BLaER1 (cell line): ENCODE measurements around the gene TRIM52.
"Not testable (repeated sequence)": the region's sequence is repeated elsewhere in the genome, so short reads cannot be mapped to it uniquely, and the experiment has no call there.

Experiments used
- H3K27ac ChIP-seq: shearing (Covaris generic); formaldehyde crosslinking; 2 replicates; pipeline ENCODE4 v1.8.1; 2022
- H3K27me3 ChIP-seq: shearing (Covaris generic); formaldehyde crosslinking; 2 replicates; pipeline ENCODE4 v1.8.1; 2022
- H3K36me3 ChIP-seq: shearing (Covaris generic); formaldehyde crosslinking; 2 replicates; pipeline ENCODE4 v1.8.1; 2022
- H3K4me1 ChIP-seq: shearing (Covaris generic); formaldehyde crosslinking; 2 replicates; pipeline ENCODE4 v1.8.1; 2022
- H3K4me2 ChIP-seq: shearing (Covaris generic); formaldehyde crosslinking; 2 replicates; pipeline ENCODE4 v1.8.1; 2022
- H3K4me3 ChIP-seq: shearing (Covaris generic); formaldehyde crosslinking; 2 replicates; pipeline ENCODE4 v1.8.1; 2022
- H3K9ac ChIP-seq: shearing (Covaris generic); formaldehyde crosslinking; 2 replicates; pipeline ENCODE4 v1.8.1; 2022
- H3K9me3 ChIP-seq: shearing (Covaris generic); formaldehyde crosslinking; 2 replicates; pipeline ENCODE4 v1.8.1; 2022
- H4K20me1 ChIP-seq: shearing (Covaris generic); formaldehyde crosslinking; 2 replicates; pipeline ENCODE4 v1.8.1; 2022
- Cebpa-rat ChIP-seq: shearing (Covaris generic); IDR thresholded peaks from 2 replicates; pipeline ENCODE4 v1.8.1; 2022

The TRIM52 gene

GRCh38 chr5:181217111-181217802 lies 43.7 kb downstream of the TRIM52 start:
- no peak for TF ChIP-seq Cebpa-rat

DNA sequence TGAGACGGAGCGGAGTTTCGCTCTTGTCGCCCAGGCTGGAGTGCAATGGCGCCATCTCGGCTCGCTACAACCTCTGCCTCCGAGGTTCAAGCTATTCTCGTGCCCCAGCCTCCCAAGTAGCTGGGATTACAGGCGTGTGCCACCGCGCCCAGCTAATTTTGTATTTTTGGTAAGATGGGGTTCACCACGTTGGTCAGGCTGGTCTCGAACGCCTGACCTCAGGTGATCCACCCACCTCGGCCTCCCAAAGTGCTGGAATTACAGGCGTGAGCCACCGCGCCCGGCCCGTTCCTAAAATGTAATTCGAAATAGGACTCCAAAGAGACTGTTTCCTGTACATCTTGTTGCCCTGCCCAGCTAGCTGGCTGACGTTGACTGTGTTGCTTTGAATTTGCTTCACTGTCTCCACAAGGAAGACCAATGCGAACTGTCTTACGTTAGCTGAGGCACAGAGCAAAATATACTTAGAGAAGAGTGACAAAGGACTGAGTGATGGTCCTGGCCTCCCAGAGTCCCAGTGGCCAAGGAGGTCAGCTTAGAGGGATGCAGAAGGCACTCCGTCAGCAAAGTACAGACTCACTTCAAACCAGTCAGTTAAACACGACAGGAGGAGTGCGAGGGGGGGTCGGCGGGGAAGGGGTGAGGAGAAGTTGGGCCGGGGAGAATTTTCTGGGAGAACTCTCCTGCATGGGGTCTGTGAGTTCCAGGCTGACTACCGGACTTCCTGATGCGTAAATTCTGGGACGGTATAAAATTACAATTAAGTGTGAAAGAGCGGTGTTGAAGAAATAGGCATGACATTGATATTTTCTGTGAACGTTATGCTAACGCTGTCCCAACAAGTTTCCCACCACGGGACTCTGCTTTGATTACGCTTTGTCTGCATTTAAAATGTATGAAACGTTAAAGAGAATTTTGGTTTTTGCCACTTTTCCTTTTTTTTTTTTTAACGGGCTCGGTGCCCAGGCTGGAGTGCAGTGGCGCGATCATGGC lies 44.6 kb downstream of the TRIM52 start:
- Histone ChIP-seq H3K27ac (no peak overlapping the region), H3K9ac (peak overlapping the region; percentile 32; the same call in 1 of the 2 replicates), H3K4me2 (peak overlapping the region; percentile 94), H4K20me1 (no peaks in the 10 kb centered on the region), H3K4me1 (peaks cover 29% of the 10 kb centered on the region), H3K9me3 (no peaks in the 10 kb centered on the region), H3K4me3 (peak overlapping the region; percentile 71), H3K36me3 (no peaks in the 10 kb centered on the region), H3K27me3 (peaks cover 23% of the 10 kb centered on the region)
- TF ChIP-seq Cebpa-rat = no peak

More at GRCh38 chr5:181217111-181217802, 43.7 kb downstream of the TRIM52 start:
- Histone ChIP-seq H3K27ac (no peak overlapping the region), H3K27me3 (peaks cover 23% of the 10 kb centered on the region), H3K36me3 (no peaks in the 10 kb centered on the region), H3K4me1 (peaks cover 37% of the 10 kb centered on the region), H3K4me2 (peak overlapping the region; percentile 94), H3K9me3 (no peaks in the 10 kb centered on the region), H4K20me1 (no peaks in the 10 kb centered on the region), H3K4me3 (peak overlapping the region; percentile 71), H3K9ac (peak overlapping the region; percentile 72)

GRCh38 chr5:181214249-181214648 lies 46.7 kb downstream of the TRIM52 start:
- H3K4me1 ChIP-seq = peaks cover 36% of the 10 kb centered on the region

GRCh38 chr5:181212934-181213333 lies 48.0 kb downstream of the TRIM52 start:
- Histone ChIP-seq H3K27me3 (peaks cover 22% of the 10 kb centered on the region), H3K9ac (no peak overlapping the region), H3K4me2 (no peak overlapping the region), H4K20me1 (no peaks in the 10 kb centered on the region), H3K9me3 (no peaks in the 10 kb centered on the region), H3K36me3 (no peaks in the 10 kb centered on the region), H3K4me1 (peaks cover 28% of the 10 kb centered on the region), H3K27ac (no peak overlapping the region), H3K4me3 (no peak overlapping the region)
- TF ChIP-seq Cebpa-rat = no peak

More at GRCh38 chr5:181214249-181214648, 46.7 kb downstream of the TRIM52 start:
- H3K4me3 ChIP-seq, H3K27ac ChIP-seq, H4K20me1 ChIP-seq, H3K36me3 ChIP-seq, H3K9ac ChIP-seq, H3K4me2 ChIP-seq, H3K9me3 ChIP-seq: not testable (repeated sequence)
- peaks cover 23% of the 10 kb centered on the region for H3K27me3 ChIP-seq

- Histone ChIP-seq H3K9me3 (no peaks in the 10 kb centered on the region), H3K27ac (no peak overlapping the region), H3K4me1 (peaks cover 20% of the 10 kb centered on the region), H4K20me1 (no peaks in the 10 kb centered on the region), H3K36me3 (no peaks in the 10 kb centered on the region), H3K9ac (no peak overlapping the region), H3K4me2 (no peak overlapping the region), H3K4me3 (no peak overlapping the region), H3K27me3 (peaks cover 21% of the 10 kb centered on the region)
- TF ChIP-seq Cebpa-rat = no peak
Observed at GRCh38 chr5:181212080-181212479, 48.9 kb downstream of the TRIM52 start.

GRCh38 chr5:181211208-181211607 lies 49.7 kb downstream of the TRIM52 start:
- Histone ChIP-seq H3K27ac (no peak overlapping the region), H4K20me1 (peaks cover 3% of the 10 kb centered on the region), H3K27me3 (peaks cover 22% of the 10 kb centered on the region), H3K4me1 (peaks cover 17% of the 10 kb centered on the region), H3K4me3 (no peak overlapping the region), H3K4me2 (no peak overlapping the region), H3K9me3 (no peaks in the 10 kb centered on the region), H3K36me3 (no peaks in the 10 kb centered on the region), H3K9ac (no peak overlapping the region)
- no peak for TF ChIP-seq Cebpa-rat

DNA sequence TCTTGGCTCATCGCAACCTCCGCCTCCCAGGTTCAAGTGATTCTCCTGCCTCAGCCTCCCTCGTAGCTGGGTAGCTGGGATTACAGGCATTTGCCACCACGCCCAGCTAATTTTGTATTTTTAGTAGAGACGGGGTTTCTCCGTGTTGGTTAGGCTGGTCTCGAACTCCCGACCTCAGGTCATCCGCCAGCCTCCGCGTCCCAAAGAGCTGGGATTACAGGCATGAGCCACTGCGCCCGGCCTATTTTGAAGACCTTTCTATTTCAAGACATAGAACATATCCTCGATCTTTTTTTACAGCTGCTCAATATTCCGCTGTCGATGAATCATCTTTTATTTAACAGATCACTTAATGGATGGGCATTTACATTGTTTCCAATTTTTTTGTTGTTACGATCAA lies 50.2 kb downstream of the TRIM52 start:
- H3K27ac ChIP-seq, H3K4me2 ChIP-seq, H3K36me3 ChIP-seq, H3K4me3 ChIP-seq, H4K20me1 ChIP-seq, H3K9me3 ChIP-seq, H3K9ac ChIP-seq: not testable (repeated sequence)
- peaks cover 22% of the 10 kb centered on the region for H3K27me3 ChIP-seq
- peaks cover 18% of the 10 kb centered on the region for H3K4me1 ChIP-seq

DNA sequence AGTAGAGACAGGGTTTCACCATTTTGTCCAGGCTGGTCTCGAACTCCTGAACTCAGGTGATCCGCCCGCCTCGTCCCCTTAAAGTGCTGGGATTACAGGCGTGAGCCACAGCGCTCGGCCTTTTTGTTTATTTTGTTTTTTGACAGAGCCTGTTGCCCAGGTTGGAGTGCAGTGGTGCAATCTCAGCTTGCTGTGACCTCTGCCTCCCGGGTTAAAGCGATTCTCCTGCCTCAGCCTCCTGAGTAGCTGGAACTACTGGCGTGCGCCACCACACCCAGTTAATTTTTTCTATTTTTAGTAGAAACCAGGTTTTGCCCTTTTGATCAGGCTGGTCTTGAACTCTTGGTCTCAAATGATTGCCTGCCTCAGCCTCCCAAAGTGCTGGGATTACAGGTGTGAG lies 50.8 kb downstream of the TRIM52 start:
- not testable (repeated sequence) for H3K27ac ChIP-seq, H3K4me2 ChIP-seq, H3K9ac ChIP-seq, H3K9me3 ChIP-seq, H3K4me3 ChIP-seq, H3K36me3 ChIP-seq
- Histone ChIP-seq H3K4me1 (peaks cover 23% of the 10 kb centered on the region), H3K27me3 (peaks cover 27% of the 10 kb centered on the region), H4K20me1 (peaks cover 13% of the 10 kb centered on the region)

DNA sequence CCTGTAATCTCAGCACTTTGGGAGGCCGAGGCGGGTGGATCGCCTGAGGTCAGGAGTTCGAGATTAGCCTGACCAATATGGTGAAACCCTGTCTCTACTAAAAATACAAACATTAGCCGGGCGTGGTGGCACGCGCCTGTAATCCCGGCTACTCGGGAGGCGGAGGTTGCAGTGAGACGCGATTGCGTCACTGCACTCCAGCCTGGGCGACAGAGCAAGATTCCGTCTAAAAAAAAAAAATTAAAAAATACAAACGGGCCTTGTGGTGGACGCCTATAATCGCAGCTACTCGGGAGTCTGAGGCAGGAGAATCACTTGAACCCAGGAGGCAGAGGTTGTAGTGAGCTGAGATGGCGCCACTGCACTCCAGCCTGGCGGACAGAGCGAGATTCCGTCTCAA lies 51.9 kb downstream of the TRIM52 start:
- peaks cover 39% of the 10 kb centered on the region for H3K27me3 ChIP-seq
- TF ChIP-seq Cebpa-rat = 0 out of 2 replicates have a peak, but pooled peaks have one; percentile 17
- H3K9ac ChIP-seq, H3K9me3 ChIP-seq, H3K27ac ChIP-seq, H3K4me2 ChIP-seq, H3K36me3 ChIP-seq, H3K4me3 ChIP-seq: not testable (repeated sequence)
- peaks cover 21% of the 10 kb centered on the region for H4K20me1 ChIP-seq
- peaks cover 31% of the 10 kb centered on the region for H3K4me1 ChIP-seq

GRCh38 chr5:181207960-181208253 lies 53.0 kb downstream of the TRIM52 start:
- peak overlapping the region; percentile 99; the same call in 1 of the 2 replicates for H3K4me2 ChIP-seq
- H3K36me3 ChIP-seq = no peaks in the 10 kb centered on the region
- H3K27ac ChIP-seq = no peak overlapping the region
- peaks cover 29% of the 10 kb centered on the region for H4K20me1 ChIP-seq
- no peaks in the 10 kb centered on the region for H3K9me3 ChIP-seq
- peaks cover 31% of the 10 kb centered on the region for H3K4me1 ChIP-seq
- TF ChIP-seq Cebpa-rat = no peak
- peak overlapping the region; percentile 78 for H3K4me3 ChIP-seq
- peaks cover 50% of the 10 kb centered on the region for H3K27me3 ChIP-seq
- no peak overlapping the region for H3K9ac ChIP-seq
